Dedifferentiated amniotic fluid mesenchymal stem cell (primary cell): ENCODE data around the gene MUC5B.
"Not testable (repeated sequence)": the region's sequence is repeated elsewhere in the genome, so short reads cannot be mapped to it uniquely, and the experiment has no call there.

Experiments used
- DNase-seq: peaks from one replicate; pipeline ENCODE4 v3.0.0-alpha.2; 2016; ENCODE audit errors: extremely low spot score

The MUC5B gene

DNA sequence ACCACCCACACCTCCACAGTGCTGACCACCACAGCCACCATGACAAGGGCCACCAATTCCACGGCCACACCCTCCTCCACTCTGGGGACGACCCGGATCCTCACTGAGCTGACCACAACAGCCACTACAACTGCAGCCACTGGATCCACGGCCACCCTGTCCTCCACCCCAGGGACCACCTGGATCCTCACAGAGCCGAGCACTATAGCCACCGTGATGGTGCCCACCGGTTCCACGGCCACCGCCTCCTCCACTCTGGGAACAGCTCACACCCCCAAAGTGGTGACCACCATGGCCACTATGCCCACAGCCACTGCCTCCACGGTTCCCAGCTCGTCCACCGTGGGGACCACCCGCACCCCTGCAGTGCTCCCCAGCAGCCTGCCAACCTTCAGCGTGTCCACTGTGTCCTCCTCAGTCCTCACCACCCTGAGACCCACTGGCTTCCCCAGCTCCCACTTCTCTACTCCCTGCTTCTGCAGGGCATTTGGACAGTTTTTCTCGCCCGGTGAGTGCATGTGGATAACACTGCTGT, 28.4 kb downstream of the MUC5B start:
- DNase-seq: no peak

DNA sequence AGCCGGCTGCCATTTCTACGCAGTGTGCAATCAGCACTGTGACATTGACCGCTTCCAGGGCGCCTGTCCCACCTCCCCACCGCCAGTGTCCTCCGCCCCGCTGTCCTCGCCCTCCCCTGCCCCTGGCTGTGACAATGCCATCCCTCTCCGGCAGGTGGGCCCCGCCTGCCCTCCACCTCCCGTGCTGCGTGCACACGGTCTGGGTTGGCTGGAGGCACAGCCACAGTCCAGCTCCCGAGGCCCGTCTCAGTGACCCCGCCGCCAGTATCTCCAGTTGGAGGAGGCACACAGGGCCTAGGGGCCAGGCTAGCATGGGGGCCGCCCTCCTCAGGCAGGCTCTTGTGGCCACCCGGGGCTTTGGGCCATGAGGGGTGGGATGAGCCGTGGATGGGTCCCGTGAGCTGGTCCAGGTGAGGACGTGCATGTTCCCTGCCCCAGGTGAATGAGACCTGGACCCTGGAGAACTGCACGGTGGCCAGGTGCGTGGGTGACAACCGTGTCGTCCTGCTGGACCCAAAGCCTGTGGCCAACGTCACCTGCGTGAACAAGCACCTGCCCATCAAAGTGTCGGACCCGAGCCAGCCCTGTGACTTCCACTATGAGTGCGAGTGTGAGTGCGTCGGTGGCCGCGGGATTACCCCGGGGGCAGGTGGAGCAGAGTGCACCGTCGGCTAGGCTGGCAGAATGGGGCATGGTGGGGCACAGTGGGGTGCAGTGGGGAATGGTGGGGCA, 29.7 kb downstream of the MUC5B start:
- no peak for DNase-seq

DNA sequence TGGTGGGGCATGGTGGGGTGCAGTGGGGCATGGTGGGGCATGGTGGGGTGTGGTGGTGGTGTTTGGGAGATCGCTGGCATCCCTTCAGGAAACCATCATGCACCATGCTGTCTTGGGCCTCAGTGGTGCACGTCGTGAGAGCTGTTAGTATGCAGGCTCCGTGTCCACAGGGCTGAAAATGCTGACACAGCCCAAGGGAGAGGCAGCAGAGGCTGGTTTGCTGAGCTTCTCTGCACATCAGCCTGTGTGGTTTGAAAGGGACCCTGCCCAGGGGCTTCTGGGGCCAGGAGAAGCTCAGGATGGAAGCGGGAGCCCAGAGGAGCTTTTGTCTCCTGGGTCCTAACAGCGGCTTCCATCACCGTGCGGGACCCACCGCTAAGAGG, 30.2 kb downstream of the MUC5B start:
- no peak for DNase-seq

DNA sequence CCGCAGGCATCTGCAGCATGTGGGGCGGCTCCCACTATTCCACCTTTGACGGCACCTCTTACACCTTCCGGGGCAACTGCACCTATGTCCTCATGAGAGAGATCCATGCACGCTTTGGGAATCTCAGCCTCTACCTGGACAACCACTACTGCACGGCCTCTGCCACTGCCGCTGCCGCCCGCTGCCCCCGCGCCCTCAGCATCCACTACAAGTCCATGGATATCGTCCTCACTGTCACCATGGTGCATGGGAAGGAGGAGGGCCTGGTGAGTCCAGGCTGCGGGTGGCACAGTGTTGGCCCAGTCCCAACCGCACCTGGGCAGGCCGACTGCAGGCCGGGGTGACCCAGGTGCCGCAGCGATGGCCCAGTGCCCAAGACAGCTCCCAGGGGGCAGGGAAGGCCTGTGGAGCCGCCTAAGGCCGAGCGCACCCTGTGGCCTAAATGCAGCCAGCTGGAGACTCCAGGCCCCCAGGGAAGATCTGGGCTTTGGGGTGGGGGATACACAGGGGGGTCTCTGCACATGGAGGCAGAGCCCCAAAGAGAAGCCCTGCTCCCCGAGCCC, 31.3 kb downstream of the MUC5B start:
- DNase-seq: no peak

DNA sequence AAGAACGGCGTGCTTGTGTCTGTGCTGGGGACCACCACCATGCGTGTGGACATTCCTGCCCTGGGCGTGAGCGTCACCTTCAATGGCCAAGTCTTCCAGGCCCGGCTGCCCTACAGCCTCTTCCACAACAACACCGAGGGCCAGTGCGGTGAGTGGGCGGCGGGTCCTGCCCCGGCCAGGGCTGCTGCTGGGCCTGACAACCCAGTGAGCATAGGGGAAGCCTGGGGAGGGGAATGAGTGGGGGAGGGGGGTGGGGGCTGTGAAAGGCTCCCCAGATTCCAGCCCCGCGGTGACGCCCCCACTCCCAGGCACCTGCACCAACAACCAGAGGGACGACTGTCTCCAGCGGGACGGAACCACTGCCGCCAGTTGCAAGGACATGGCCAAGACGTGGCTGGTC, 31.9 kb downstream of the MUC5B start:
- DNase-seq: no peak

DNA sequence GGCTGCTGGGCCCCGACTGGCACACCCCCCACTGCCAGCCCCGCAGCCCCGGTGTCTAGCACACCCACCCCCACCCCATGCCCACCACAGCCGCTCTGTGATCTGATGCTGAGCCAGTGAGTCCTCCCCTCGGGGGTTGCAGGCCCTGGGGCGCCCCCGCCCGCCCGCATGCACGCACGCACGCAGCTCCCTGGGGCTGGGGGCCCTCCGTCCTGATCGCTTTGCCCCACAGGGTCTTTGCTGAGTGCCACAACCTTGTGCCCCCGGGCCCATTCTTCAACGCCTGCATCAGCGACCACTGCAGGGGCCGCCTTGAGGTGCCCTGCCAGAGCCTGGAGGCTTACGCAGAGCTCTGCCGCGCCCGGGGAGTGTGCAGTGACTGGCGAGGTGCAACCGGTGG, 32.3 kb downstream of the MUC5B start:
- DNase-seq: no peak

DNA sequence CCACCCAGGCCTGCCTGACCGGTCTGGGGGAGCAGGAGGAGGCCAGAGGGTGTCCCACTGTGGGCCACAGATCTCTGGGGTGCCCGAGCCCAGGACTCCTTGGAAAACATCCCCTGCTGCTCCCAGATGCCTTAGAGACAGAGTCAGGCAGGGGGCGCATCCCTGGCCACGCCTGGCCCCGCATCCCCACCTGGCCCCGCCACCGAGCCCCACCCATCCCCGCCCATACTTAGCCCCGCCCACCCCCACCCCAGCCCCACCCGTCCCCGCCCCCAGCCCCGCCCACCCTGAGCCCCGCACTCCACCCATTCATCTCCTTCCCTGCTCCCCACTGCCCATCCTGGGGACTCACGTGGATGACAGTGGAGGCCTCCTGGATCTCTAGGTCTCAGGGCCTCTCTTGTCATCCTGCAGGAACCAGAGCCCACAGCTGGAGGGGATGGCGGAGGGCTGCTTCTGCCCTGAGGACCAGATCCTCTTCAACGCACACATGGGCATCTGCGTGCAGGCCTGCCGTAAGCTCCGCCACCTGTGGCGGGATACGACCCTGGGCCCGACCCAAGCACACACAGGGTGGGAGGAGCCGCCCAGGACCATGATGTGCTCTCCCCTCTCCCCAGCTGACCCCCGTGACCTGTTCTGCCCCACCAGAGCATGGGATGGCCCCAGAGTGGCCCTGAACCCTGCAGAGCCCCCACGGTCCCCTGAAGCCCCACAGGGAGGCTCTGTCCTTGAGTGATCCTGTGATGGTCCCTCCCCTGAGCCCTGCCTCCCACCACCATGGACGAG, 33.6 kb downstream of the MUC5B start:
- no peak for DNase-seq

DNA sequence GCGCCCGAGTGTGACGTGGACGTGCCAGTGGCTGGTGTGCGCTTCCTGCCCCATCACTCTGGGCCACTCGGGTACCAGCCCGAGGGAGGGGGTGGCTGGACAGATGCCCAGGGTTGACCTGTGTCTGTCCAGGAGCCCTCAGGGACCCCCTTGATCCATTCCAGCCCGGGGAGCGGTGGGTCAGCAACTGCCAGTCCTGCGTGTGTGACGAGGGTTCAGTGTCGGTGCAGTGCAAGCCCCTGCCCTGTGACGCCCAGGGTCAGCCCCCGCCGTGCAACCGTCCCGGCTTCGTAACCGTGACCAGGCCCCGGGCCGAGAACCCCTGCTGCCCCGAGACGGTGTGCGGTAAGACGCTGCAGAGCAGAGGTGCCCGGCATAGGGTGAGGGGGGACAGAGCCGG, 34.5 kb downstream of the MUC5B start:
- DNase-seq: no peak

DNA sequence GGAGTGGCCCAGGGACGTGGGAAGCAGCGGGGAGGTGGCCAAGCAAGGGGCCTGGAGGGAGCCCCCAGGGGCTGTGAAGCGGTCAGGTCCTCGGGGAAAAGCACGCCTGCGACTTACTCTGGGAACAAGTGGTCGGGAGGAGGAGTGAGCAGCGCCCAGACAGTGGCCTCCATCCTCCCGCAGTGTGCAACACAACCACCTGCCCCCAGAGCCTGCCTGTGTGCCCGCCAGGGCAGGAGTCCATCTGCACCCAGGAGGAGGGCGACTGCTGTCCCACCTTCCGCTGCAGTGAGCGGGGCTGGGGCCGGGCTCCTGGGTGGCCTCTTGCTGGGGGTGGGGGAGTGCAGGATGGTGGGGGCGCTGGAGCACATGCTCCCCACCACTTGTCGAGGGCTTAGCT, 35.0 kb downstream of the MUC5B start:
- DNase-seq: no peak

DNA sequence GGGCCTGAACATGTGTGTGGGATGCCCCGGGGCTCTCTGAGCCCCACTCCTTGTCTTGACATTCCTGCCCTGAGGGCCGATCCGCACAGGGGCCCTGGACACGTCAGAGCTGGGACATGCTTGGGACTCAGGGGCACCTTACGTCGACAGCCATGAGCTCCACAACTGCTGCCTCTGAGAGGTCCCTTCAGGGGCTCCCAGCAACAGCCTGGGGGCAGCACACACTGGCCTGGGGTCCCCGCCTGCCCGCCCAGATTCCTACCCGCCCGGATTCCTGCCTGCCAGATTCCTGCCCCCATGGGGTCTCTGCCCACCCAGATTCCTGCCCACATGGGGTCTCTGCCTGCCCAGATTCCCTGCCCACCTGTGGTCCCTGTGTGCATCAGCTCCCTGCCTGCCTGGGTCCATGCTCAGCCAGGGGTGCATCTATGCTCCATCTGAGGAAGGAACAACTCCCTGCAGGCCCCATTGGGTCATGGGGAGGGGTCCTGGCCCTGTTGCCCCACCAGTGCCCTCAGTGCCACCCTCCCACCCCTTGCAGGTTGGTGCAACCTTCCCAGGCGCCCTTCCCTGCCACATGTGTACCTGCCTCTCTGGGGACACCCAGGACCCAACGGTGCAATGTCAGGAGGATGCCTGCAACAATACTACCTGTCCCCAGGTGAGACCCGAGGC, 35.7 kb downstream of the MUC5B start:
- no peak for DNase-seq

DNA sequence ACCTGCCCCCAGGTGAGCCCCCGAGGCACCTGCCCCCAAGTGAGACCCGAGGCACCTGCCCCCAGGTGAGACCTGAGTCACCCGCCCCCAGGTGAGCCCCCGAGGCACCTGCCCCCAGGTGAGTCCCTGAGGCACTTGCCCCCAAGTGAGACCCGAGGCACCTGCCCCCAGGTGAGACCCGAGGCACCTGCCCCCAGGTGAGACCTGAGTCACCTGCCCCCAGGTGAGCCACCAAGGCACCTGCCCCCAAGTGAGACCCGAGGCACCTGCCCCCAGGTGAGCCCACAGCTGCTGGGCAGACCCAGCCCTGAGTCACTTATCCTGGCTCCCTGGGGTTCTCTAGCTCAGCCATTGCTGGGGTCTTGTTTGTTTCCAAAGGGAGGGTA, 36.2 kb downstream of the MUC5B start:
- DNase-seq: no peak

DNA sequence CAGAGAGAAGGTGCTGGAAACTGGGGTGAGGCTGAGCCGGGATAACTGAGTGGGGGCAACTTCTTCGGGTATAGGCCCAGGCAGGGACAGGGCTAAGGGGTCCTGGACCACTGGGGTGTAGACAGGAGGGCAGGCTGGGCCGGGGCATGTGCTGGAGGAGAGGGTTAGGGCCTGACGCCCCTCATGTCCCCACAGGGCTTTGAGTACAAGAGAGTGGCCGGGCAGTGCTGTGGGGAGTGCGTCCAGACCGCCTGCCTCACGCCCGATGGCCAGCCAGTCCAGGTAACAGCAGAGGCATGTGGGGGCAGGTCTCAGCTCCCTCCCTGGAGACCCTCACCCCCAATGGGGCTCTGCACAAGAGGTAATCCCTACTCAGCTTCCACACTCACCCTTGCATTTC, 36.7 kb downstream of the MUC5B start:
- DNase-seq: no peak

DNA sequence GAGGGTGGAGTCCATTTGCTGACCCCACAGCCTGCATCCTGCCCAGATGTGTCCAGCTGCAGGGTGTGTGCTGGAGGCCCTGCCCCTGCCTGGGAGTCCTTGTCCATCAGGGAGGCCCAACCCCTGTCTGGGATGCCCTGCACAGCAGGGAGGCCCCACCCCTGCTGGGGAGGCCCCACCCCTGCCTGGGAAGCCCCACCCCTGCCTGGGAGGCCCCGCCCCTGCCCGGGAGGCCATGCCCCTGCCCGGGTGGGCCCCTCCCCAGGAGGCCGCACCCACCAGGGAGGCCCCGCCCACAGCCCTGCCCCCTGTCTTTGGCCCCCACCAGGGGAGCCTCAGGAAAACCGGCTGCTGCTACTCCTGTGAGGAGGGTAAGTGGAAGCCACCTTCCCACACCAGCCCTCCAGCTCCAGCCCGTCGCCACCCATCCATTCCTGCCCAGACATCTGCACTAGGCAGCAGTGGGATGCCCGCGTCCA, 37.2 kb downstream of the MUC5B start:
- DNase-seq: no peak

DNA sequence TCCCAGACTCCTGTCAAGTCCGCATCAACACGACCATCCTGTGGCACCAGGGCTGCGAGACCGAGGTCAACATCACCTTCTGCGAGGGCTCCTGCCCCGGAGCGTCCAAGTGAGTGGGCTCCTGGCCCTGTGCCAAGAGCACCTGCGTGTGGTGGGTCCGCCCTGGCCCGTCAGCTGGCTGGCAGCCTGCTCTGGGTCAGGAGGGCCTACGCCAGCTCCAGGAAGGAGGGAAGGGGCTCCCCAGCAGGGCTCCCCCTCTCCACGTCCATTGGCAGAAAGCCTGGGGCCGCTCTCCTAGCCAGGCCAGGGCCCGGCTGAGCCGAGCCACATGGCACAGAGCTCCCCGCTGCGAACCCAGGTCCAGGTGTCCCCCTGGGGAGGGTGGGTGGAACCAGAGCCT, 37.8 kb downstream of the MUC5B start:
- DNase-seq: no peak

DNA sequence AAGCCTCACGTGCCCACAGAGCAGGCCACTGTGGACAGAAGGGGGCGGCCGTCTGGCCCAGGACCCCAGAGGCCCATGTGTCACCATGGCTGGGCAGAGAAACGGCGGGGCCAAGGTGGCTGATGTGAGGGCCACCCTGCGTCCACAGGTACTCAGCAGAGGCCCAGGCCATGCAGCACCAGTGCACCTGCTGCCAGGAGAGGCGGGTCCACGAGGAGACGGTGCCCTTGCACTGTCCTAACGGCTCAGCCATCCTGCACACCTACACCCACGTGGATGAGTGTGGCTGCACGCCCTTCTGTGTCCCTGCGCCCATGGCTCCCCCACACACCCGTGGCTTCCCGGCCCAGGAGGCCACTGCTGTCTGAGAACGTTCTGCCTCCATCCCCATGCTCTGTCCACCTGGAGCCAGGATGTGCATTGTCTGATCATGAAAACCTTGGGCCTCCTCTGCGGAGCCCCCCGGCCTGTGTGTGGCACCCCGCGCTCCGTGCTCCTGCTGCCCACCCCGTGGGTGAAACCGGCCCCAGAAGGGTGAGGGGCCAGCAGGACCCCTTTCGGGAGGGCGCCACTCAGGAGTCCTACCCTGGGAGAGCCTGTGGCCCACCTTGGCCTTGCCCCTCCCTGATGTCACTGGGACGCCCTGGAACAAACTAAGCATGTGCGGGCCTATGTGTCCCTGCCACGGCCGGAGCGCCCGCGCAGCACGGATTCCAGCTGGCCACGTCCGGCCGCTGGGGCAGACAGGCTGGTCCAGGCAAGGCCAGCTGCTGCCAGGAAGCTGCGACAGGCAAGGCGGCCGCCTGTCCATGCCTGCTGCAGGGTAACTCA, 38.6 kb downstream of the MUC5B start:
- DNase-seq: no peak

DNA sequence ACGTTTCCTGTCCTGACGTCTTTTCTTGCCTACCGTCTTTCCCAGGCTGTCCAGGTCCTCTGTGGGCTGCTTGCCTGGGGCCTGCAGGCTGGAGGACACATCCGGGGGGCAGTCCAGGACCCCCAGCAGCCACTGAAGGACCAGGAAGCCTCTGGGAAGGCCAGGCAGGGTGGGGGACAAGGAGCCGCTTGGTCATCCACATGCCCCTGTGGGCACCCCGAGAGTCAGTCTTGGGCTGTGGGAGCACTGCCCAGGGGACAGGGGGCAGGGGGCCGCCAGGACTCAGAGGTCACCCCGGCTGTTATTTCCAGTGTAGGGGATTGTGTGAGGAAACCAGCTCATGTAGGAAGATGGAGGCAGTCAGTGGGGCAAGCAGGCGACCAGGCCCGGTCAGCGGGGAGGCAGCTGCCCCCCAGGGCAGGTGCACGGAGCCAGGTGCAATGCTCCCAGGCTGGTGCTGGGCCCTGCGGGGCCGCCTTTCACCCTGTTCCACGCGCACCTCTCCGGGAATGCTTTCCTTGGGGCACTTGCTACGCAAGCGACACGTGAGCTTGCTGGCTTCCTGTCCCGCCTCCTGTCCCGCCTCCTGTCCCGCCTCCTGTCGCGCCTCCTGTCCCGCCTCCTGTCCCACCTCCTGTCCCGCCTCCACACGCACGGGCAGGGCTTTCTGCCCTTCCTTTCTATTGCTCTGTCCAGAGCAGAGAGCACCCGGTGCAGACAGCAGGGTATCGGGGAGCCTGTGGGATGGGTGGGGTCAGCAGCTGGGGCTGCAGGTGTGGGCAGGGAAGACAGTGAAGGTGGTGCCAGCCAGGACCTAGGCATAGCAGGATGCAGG, 39.5 kb downstream of the MUC5B start:
- DNase-seq: peak; percentile 82

DNA sequence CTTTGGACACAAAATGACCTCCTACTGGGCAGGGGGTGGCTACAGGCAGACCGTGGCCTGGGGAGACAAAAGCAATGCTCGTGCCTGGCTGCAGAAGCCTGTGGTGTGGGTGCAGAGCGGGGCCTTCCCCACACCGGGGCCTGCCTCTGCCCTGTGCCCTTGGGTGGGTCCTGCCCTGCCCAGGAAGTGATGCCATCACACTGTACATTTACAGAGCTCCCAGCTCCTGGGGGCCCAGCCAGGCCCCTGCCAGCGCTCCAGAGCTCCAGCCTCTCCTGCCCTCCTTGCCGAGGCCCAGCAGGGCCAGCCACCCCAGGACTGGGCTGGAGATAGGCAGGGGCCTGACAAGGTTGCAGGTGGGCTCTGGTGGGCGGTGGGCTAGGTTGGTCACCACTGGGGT, 40.1 kb downstream of the MUC5B start:
- no peak for DNase-seq

DNA sequence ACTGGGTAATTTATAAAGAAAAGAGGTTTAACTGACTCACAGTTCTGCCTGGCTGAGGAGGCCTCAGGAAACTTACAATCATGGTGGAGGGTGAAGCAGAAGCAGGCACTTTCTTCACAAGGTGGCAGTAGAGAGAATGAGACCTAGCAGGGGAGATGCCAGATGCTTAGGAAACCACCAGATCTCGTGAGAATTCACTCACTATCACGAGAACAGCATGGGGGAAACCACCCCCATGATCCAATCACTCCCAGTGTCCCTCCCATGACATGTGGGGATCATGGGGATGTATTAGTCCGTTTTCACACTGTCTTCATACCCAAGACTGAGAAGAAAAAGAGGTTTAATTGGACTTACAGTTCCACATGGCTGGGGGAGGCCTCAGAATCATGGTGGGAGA, 41.6 kb downstream of the MUC5B start:
- DNase-seq: peak; percentile 62

DNA sequence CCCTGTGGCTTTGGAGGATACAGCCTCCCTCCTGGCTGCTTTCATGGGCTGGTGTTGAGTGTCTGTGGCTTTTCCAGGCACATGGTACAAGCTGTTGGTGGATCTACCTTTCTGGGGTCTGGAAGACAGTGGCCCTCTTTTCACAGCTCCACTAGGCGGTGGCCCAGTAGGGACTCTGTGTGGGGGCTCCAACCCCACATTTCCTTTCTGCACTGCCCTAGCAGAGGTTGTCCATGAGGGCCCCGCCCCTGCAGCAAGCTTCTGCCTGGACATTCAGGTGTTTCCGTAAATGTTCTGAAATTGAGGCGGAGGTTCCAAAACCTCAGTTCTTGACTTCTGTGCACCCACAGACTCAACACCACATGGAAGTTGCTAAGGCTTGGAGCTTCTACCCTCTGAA, 42.6 kb downstream of the MUC5B start:
- DNase-seq: not testable (repeated sequence)

DNA sequence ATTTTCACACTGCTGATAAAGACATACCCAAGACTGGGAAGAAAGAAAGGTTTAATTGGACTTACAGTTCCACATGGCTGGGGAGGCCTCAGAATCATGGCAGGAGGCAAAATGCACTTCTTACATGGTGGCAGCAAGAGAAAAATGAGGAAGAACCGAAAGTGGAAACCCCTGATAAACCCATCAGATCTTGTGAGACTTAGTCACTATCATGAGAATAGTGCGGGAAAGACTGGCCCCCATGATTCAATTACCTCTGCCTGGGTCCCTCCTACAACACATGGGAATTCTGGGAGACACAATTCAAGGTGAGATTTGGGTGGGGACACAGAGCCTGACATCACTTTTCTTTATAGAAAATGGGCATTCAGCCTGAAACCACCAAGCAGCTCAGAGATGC, 44.1 kb downstream of the MUC5B start:
- not testable (repeated sequence) for DNase-seq
